Measurements from ENCODE around the gene IRF8.

- no peak for TF ChIP-seq ELF1 (CRISPR knock-in tag; IDR thresholded peaks at IDR 0.05)
- TF ChIP-seq BHLHE40 (IDR thresholded peaks at IDR 0.05; ENCODE audit: low read length): no peak
Measured at GRCh38 chr16:85873153-85873552, 25.8 kb upstream of the IRF8 start.

Measured in HepG2 (cell line).